Activated CD4-positive, alpha-beta T cell treated with anti-CD3 and anti-CD28 coated beads, Interleukin-2, Interleukin-6, amounts not matched to agents 100 ng/mL and 50 ng/mL, durations not matched to agents 16 hours and 8 hours (primary cell): ENCODE data around the gene FAAH2.
"Not testable (repeated sequence)": the region's sequence is repeated elsewhere in the genome, so short reads cannot be mapped to it uniquely, and the experiment has no call there.

ENCODE experiments used
- DNase-seq: peaks from one replicate; pipeline ENCODE4 v3.0.0-alpha.2; 2020

Gene FAAH2

DNA sequence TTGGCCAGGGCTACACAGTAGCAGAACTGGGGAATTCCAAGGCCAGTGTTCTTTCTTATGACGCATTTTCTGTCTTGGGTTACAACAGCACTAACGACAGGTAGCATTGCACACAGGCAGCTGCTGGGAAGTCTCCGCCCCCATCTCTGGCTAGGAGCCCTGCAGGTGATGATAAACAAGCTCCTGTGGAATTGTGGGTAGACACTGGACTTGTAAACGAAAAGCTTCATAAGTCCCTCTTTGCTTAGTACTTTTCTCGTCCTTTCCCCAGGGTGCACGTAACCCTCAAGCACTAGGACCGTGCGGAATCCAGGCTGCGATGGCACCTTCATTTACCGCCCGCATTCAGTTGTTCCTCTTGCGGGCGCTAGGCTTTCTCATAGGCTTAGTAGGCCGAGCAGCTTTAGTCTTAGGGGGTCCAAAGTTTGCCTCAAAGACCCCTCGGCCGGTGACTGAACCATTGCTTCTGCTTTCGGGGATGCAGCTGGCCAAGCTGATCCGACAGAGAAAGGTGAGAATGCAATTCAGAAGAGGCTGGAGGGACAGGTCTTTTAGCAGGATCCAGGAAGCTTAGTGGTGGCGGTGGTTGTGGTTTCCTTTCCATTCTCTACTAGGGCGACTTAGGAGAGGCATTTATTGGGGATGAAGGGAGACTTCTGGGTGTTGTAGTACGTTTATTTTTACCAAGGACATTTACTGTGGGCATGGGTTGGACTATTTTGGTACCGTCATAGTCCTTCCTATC lies at the start of gene FAAH2:
Gene FAAH2 (plus strand): TSS at position 200 of the 745 bp plus-strand sequence. CDS start 120 bp downstream, at position 320.
- DNase-seq, result peak; percentile 62

DNA sequence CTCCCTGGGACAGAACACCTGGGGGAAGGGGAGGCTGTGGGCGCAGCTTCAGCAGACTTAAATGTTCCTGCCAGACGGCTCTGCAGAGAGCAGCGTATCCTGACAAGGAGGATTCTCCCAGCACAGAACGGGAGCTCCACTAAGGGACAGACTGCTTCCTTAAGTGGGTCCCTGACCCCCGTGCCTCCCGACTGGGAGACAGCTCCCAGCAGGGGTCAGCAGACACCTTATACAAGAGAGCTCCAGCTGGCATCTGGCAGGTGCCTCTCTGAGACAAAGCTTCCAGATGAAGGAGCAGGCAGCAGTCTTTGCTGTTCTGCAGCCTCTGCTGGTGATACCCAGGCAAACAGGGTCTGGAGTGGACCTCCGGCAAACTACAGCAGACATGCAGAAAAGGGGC lies 44.5 kb upstream of the FAAH2 start:
- no peak for DNase-seq

GRCh38 chrX:57251965-57252364 lies 34.5 kb upstream of the FAAH2 start:
- no peak for DNase-seq

DNA sequence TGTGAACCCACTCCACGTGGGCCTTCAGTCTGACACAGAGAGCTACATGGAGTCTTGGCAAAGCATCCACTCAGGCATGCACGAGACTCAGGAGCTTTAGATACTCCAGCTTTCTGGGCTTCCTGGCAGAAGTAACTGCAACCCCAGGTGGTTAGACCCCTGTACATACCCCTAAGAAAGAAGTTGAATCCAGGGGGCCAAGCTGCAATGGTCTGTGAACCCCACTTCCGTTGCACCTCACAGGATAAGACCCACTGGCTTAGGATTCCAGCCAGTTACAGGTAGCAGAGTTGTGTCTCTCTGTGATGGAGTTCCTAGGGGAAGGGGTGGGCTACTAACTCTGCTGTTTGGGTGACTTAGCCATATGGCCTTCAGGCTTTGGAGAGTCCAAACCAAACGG lies 21.4 kb upstream of the FAAH2 start:
- no peak for DNase-seq

DNA sequence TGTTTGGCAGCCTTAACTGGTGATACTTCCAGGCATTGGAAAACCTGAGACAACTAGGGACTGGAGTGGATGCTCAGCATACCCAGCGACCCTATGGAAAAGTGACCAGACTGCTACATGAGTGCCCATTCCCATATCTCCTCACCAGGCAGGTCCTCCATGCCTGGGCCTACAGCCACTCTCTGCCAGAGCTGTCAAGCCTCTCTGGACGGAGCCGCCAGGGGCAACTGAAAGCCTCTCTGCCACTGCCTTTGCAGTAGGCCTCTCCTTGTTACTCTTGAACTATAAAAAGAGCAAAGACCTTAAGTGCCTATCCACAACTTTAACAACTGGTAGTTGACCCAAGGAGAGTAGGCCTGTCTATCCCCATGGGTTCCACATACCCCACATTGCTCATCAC lies 20.2 kb upstream of the FAAH2 start:
- no peak for DNase-seq

- no peak for DNase-seq
These were observed 19.6 kb upstream of the FAAH2 start for GRCh38 chrX:57266871-57267270.

- DNase-seq, result no peak
These were observed 19.2 kb upstream of the FAAH2 start for GRCh38 chrX:57267308-57267707.

DNA sequence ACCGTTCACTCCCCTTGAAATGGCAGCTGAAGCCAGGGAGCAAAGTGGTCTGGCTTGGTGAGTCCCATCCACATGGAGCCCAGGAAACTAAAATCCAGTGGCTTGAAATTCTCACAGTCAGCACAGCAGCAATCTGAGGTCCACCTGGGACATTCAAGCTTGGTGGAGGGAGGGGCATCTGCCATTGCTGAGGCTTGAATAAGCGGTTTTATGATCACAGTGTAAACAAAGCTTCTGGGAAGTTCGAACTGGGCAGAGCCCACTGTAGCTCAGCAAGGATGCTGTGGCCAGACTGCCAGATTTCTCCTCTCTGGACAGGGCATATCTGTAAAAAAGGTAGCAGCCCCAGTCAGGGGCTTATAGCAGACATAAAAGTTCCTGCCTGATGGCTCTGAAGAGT lies 15.5 kb upstream of the FAAH2 start:
- no peak for DNase-seq

GRCh38 chrX:57282568-57282967 lies 3.9 kb upstream of the FAAH2 start:
- peak; percentile 22 for DNase-seq

GRCh38 chrX:57285001-57285400 lies 1.5 kb upstream of the FAAH2 start:
- DNase-seq, result no peak

- DNase-seq, result no peak
These were observed 2.6 kb downstream of the FAAH2 start for GRCh38 chrX:57289089-57289488.

DNA sequence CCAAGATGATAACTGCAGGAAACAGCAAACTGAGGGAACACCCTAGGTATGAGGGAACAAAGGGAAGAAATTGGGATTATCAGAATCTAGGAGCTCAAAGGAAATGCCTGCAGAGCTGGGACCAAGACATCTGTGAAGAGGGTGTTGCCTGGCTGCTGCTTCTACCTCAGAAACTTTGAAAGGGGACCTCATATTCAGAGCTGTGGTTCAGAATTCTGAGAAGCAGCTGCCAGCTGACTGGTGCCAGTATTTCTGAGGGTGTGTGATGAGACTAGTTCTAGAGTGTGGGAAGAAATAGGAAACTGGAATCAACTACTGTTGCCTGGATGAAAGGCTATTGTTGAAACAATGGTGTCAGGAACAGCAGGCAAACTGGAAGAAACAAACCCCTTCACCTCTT lies 8.5 kb downstream of the FAAH2 start:
- DNase-seq, result no peak

GRCh38 chrX:57295679-57296078 lies 9.2 kb downstream of the FAAH2 start:
- DNase-seq, result not testable (repeated sequence)

GRCh38 chrX:57313583-57314215 lies 27.2 kb downstream of the FAAH2 start:
- DNase-seq, result no peak

DNA sequence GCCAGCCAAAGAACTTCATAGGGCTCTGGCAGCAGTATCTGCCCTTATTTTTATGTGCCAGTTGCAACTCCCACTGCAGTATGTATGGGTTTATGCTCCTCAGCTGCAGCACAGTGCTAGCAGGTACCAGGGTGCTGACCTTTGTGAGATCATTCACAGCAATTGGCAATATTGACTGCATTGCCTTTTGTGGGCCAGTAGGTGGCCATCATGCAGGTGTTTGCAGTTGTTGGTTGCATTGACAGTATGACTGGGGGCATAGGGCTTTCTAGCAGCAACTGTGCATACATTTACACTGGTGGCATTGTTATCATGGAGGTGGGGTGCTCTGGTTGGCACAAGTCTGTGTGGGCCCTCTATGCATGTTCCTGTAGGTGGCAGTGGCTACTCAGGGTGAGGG lies 42.5 kb downstream of the FAAH2 start:
- DNase-seq, result peak; percentile 5

DNA sequence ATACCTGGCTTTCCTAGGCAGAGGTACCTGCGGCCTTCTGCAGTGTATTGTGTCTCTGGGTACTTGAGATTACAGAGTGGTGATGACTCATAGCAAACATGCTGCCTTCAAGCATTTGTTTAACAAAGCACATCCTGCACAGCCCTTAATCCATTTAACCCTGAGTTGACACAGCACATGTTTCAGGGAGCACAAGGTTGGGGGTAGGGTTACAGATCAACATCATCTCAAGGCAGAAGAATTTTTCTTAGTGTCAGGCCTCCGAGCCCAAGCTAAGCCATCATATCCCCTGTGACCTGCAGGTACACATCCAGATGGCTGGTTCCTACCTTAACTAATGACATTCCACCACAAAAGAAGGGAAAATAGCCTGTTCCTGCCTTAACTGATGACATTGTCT lies 49.3 kb downstream of the FAAH2 start:
- not testable (repeated sequence) for DNase-seq

GRCh38 chrX:57353472-57354132 lies 67.1 kb downstream of the FAAH2 start:
- peak; percentile 30 for DNase-seq

GRCh38 chrX:57364145-57364544 lies 77.6 kb downstream of the FAAH2 start:
- DNase-seq, result peak; percentile 15

GRCh38 chrX:57366430-57366829 lies 79.9 kb downstream of the FAAH2 start:
- no peak for DNase-seq

DNA sequence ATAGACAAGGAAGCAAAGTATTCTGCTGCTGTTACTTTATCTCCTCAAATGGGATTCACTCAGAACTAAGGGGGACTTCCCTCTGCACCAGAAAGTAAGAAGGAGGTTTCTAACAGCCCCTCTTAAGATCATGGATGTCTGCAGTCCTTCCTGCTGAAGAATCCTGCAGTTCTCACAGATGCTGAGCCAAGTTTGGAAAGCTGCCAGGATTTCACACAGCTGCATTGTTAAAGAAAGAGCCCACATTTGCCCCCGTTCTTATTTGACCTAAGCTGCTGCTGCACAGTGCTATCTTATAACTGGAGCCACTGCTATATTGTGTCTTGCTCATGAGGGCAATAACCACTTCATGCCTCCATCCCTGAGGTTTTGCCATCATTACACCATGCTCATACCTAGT lies 81.1 kb downstream of the FAAH2 start:
- DNase-seq, result no peak

- DNase-seq, result no peak
These were observed 81.7 kb downstream of the FAAH2 start for GRCh38 chrX:57368158-57368557.

- DNase-seq, result peak; percentile 34
These were observed 92.8 kb downstream of the FAAH2 start for GRCh38 chrX:57379296-57379695.

DNA sequence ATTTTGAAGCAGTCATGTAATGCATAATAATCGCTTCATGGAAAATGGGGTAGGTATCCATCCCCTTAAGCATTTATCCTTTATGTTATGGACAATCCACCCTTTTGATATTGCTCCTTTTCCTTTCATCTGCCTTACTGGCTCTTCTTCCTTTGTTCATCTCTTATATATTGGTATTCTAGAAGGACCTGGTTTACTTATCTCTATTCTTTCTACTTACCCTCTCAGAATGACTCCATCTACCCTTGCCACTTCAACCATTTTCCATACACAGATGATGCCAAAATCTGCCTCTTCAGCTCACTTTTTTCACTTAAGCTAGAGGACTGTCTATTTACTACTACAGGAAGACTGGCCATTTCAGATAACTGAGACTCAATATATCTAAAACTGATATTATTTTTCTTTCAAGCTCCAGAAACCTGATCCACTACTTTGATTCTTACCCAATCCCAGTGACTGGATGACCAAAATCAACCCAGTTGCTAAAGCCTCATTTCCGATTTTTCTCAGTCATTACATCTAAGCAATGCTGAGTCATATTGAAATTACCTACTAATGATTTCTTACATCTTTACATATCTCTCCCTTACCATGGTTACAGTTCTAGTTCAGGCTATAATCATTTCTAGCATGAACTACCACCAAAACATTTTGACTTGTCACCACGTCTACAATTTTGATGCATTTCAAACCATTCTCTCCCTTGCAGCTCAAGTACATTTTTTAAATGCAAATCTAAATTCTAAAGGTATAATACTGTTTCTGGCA lies 93.7 kb downstream of the FAAH2 start:
- DNase-seq, result peak; percentile 61
